Common myeloid progenitor, CD34-positive (primary cell): Measurements from ENCODE around the gene ARF5.
A peak's percentile ranks its signal among the peaks of the same experiment; 100 is the strongest.

ENCODE experiments used
- CTCF ChIA-PET: fragments of 350-600 bp; sonication (Branson Sonifier 250); formaldehyde crosslinking; loops from one replicate; lab custom pipeline; 2021; ENCODE audit warnings: antibody characterized with exemption; lab: Charles Lee
- POLR2A ChIA-PET: fragments of 350-600 bp; sonication (Branson Sonifier 250); formaldehyde crosslinking; loops from one replicate; lab custom pipeline; 2021; ENCODE audit warnings: antibody characterized with exemption; lab: Charles Lee
- DNase-seq, 3 donors: peaks; one replicate each; pipeline versions ENCODE4 v3.0.0 to v3.0.0-alpha.2; 2013
- H3K27ac ChIP-seq, 2 experiments: 1 replicate in 1 of 2; 2 replicates in 1 of 2; pipeline ENCODE4 v1.7.0; 2013; ENCODE audit warnings: inconsistent platforms in 2 of 2, low read length in 2 of 2, mild to moderate bottlenecking in 2 of 2, low read depth in 1 of 2, moderate library complexity in 1 of 2; ENCODE audit not compliant: severe bottlenecking in 2 of 2, insufficient read depth in 1 of 2, poor library complexity in 1 of 2
- H3K27me3 ChIP-seq, 5 experiments: replicated peaks in 2 of 5; 1 replicate in 3 of 5; 2 replicates in 2 of 5; pipeline versions ENCODE4 v1.6.1 to v1.7.0; 2013; ENCODE audit warnings: low read length in 4 of 5, mild to moderate bottlenecking in 2 of 5, moderate library complexity in 2 of 5, inconsistent platforms in 1 of 5; ENCODE audit not compliant: insufficient read depth in 5 of 5, control insufficient read depth in 4 of 5
- H3K36me3 ChIP-seq, 4 experiments: 1 replicate in 2 of 4; 2 replicates in 2 of 4; pipeline versions ENCODE4 v1.6.1 to v1.7.0; 2013; ENCODE audit warnings: low read length in 3 of 4, control low read depth in 1 of 4, mild to moderate bottlenecking in 1 of 4; ENCODE audit not compliant: control insufficient read depth in 4 of 4, insufficient read depth in 4 of 4
- H3K4me1 ChIP-seq, 4 experiments: 1 replicate in 3 of 4; 2 replicates in 1 of 4; pipeline versions ENCODE4 v1.6.1 to v1.7.1; 2013; ENCODE audit warnings: low read length in 3 of 4, mild to moderate bottlenecking in 3 of 4, control low read depth in 1 of 4, inconsistent platforms in 1 of 4, moderate library complexity in 1 of 4; ENCODE audit not compliant: control insufficient read depth in 4 of 4, insufficient read depth in 4 of 4; ENCODE audit errors: control extremely low read depth in 1 of 4
- H3K4me3 ChIP-seq, 7 experiments: 1 replicate in 4 of 7; 2 replicates in 3 of 7; pipeline versions ENCODE4 v1.5.1 to v1.7.0; 2013; ENCODE audit warnings: mild to moderate bottlenecking in 7 of 7, low read length in 6 of 7, moderate library complexity in 6 of 7, inconsistent platforms in 2 of 7, low read depth in 2 of 7, control low read depth in 1 of 7; ENCODE audit not compliant: insufficient read depth in 4 of 7, control insufficient read depth in 1 of 7; ENCODE audit errors: extremely low read depth in 1 of 7
- H3K9me3 ChIP-seq, 5 experiments: 1 replicate in 4 of 5; 2 replicates in 1 of 5; pipeline versions ENCODE4 v1.6.1 to v1.7.1; 2013; ENCODE audit warnings: low read length in 4 of 5, mild to moderate bottlenecking in 2 of 5, inconsistent platforms in 1 of 5, low read depth in 1 of 5, moderate library complexity in 1 of 5; ENCODE audit not compliant: control insufficient read depth in 4 of 5, insufficient read depth in 2 of 5; ENCODE audit errors: control extremely low read depth in 1 of 5
- WGBS: methylation state at CpG from one replicate; pipeline ENCODE4 v1.1.5; 2013; ENCODE audit not compliant: insufficient coverage; 5-methylcytosine and 5-hydroxymethylcytosine counted together

ARF5 gene

DNA sequence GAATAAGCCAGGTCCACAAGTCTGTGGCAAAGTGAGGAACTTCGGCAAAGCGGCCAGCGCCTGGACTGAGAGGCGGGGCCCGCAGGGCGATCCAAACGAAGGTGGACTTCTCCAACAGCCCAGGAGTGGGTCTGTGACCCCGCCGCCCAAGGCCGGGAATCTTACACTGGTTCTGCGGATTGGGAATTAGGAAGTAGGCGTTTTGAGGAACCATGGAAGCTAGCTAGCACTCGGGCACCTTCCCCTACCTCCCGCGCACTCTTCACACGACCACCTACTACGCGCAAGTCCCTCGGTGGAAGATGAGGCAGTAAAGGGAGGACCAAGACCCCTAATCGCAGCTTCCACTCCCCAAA, 570 bp upstream of the ARF5 start:
- Histone ChIP-seq H3K4me3 (peak overlapping the region in 6 of 7 experiments; percentile 71 to 95 (median 80)), H3K36me3 (peaks cover 10 to 35% (median 22%) of the 10 kb centered on the region in 4 experiments), H3K4me1 (peaks cover 5 to 42% (median 37%) of the 10 kb centered on the region in 4 experiments), H3K9me3 (no peaks in the 10 kb centered on the region), H3K27me3 (no peaks in the 10 kb centered on the region), H3K27ac (peak overlapping the region in 1 of 2 experiments; percentile 75)
- CTCF ChIA-PET = interaction anchor here (1.2 to 1.4 kb wide), 2 partner anchors 10 to 121 kb away, joined by 3 to 4 read pairs; no protein-coding TSS in a partner anchor
- DNase-seq = no peak
- 49% methylated on average over 17 of the region's 20 CpGs for WGBS
- POLR2A ChIA-PET = no interaction called here

DNA sequence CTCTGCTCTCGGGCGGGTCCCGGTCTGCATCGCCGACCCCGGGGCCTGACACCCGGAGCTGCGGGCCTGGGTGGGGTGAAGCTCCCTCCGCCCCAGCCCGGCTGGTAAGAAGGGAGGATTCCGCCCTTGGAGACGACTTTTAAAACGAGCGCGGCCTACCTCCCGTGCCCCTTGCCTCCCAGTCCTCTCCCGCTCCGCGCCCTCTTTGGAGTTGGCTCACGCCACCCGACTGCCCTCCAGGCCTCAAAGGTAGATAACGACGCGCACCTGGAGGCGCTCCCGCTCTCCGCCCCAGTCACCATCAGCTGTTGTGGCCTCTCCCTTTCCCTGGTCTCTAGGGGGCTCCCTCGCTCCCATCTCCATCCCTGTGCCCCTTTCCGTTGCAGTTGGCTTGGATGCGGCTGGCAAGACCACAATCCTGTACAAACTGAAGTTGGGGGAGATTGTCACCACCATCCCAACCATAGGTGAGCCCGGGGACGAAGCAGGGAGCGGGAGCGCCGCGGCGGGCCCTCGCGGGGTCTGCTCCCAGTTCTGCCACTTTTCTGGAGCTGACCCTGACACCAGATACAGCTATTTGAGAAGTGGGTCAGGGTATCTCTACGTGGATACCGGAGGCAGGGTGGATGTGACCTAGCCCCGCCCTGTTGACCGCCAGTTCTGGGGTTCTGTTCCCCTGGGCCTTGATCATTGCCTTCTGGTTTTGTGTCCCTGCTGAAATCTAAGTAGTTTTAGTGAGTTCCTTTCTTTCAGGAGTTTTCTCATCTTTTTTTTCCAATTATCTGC, 679 bp downstream of the ARF5 start:
- H3K36me3 ChIP-seq = peaks cover 10 to 23% (median 15%) of the 10 kb centered on the region in 4 experiments
- H3K9me3 ChIP-seq = no peaks in the 10 kb centered on the region
- ChIA-PET CTCF (interaction anchor here (1.2 to 2.0 kb wide), 5 partner anchors 12 to 66 kb away, joined by 3 to 11 read pairs (median 5); no protein-coding TSS in a partner anchor), POLR2A (no interaction called here)
- 17% methylated on average over 32 of the region's 43 CpGs for WGBS
- H3K27me3 ChIP-seq = no peaks in the 10 kb centered on the region
- H3K4me3 ChIP-seq = peak overlapping the region; percentile 75 to 95 (median 82)
- peak; percentile 28 to 52 (median 36) for DNase-seq
- peak overlapping the region; percentile 37 to 75 for H3K27ac ChIP-seq
- H3K4me1 ChIP-seq = peaks cover 1 to 38% (median 34%) of the 10 kb centered on the region in 4 experiments

DNA sequence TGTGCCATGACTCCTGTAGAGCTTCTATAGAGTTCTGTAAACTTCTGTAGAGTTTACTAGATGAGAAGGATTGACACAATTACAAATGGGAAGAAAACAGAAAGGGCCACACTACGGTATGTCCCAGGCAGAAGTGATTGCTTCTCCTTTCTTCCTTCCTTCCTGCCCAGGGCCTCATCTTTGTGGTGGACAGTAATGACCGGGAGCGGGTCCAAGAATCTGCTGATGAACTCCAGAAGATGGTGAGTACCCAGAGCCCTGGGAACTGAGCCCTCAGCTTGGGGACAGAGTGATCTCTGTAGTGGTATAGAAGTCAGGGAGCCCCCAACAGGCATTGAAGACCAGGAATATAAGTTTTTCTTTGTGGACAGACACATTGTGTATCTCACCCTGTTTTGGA, 1.7 kb downstream of the ARF5 start:
- Histone ChIP-seq H3K4me1 (peaks cover 0 to 37% (median 32%) of the 10 kb centered on the region in 4 experiments), H3K27me3 (no peaks in the 10 kb centered on the region), H3K36me3 (peaks cover 10 to 23% (median 15%) of the 10 kb centered on the region in 4 experiments), H3K4me3 (no peak overlapping the region), H3K9me3 (no peaks in the 10 kb centered on the region), H3K27ac (no peak overlapping the region)
- ChIA-PET CTCF (interaction anchor here (2.0 kb wide), 1 partner anchor 65 kb away, joined by 5 read pairs; no protein-coding TSS in a partner anchor), POLR2A (no interaction called here)
- no peak for DNase-seq
- 79% methylated on average over 2 of the region's 3 CpGs for WGBS

DNA sequence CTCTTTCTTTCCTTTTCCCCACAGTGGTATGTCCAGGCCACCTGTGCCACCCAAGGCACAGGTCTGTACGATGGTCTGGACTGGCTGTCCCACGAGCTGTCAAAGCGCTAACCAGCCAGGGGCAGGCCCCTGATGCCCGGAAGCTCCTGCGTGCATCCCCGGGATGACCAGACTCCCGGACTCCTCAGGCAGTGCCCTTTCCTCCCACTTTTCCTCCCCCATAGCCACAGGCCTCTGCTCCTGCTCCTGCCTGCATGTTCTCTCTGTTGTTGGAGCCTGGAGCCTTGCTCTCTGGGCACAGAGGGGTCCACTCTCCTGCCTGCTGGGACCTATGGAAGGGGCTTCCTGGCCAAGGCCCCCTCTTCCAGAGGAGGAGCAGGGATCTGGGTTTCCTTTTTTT, 3.0 kb downstream of the ARF5 start:
- Histone ChIP-seq H3K27me3 (no peaks in the 10 kb centered on the region), H3K36me3 (peaks cover 10 to 23% (median 15%) of the 10 kb centered on the region in 4 experiments), H3K4me3 (no peak overlapping the region), H3K27ac (no peak overlapping the region), H3K4me1 (peaks cover 0 to 41% (median 27%) of the 10 kb centered on the region in 4 experiments), H3K9me3 (no peaks in the 10 kb centered on the region)
- no peak for DNase-seq
- WGBS = 95% methylated on average over 7 of the region's 7 CpGs
- CTCF ChIA-PET = interaction anchor here (1.8 kb wide), 1 partner anchor 38 kb away, joined by 5 read pairs; no protein-coding TSS in a partner anchor
- POLR2A ChIA-PET = no interaction called here

DNA sequence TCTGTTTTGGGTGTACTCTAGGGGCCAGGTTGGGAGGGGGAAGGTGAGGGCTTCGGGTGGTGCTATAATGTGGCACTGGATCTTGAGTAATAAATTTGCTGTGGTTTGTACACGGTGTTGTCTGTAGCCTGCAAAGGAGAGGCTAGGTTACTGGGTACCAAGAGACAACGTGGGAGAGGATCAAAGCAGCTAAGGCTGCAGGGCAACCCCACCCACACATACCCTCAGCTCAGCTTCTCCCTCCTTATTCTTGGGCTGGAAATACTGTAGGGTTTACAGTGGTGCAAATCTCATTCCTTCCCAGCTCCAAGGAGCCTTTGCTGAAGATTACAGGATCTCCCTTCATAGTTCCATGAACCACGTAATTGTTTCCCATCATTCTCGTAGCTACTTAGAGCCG, 3.4 kb downstream of the ARF5 start:
- Histone ChIP-seq H3K27ac (no peak overlapping the region), H3K4me1 (peaks cover 0 to 41% (median 27%) of the 10 kb centered on the region in 4 experiments), H3K9me3 (no peaks in the 10 kb centered on the region), H3K36me3 (peaks cover 10 to 23% (median 15%) of the 10 kb centered on the region in 4 experiments), H3K27me3 (no peaks in the 10 kb centered on the region), H3K4me3 (no peak overlapping the region)
- no peak for DNase-seq
- 100% methylated on average over 3 of the region's 6 CpGs for WGBS
- ChIA-PET CTCF (interaction anchor here (1.8 kb wide), 1 partner anchor 38 kb away, joined by 5 read pairs; no protein-coding TSS in a partner anchor), POLR2A (no interaction called here)

DNA sequence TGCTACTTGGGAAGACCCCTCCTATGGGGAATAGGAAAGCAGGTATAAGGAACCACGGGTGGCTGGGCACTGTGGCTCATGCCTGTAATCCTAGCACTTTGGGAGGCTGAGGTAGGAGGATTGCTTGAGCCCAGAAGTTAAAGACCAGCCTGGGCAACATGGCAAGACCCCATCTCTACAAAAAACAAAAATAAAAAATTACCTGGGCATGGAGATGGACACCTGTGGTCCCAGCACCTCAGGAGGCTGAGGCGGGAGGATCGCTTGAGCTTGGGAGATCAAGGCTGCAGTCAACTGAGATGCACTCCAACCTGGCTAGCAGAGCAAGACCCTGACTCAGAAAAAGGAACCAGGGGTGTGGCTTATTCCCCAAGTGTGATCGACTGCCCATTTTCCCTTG, 4.3 kb downstream of the ARF5 start:
- no peak overlapping the region for H3K4me3 ChIP-seq
- DNase-seq = no peak
- H3K27me3 ChIP-seq = no peaks in the 10 kb centered on the region
- POLR2A ChIA-PET = no interaction called here
- H3K36me3 ChIP-seq = peaks cover 10 to 23% (median 15%) of the 10 kb centered on the region in 4 experiments
- CTCF ChIA-PET = interaction anchor here (0.7 kb wide), 1 partner anchor 297 kb away, joined by 4 read pairs; no protein-coding TSS in a partner anchor
- peaks cover 0 to 40% (median 26%) of the 10 kb centered on the region in 4 experiments for H3K4me1 ChIP-seq
- WGBS = 84% methylated on average over 4 of the region's 4 CpGs
- no peaks in the 10 kb centered on the region for H3K9me3 ChIP-seq
- H3K27ac ChIP-seq = no peak overlapping the region
